GM12801 (cell line): ENCODE measurements around the gene ABI3BP.

Source experiments
- TF ChIP-seq, protein P1 (sequence below): IDR thresholded peaks from one replicate; pipeline ENCODE4 v1.5.1; 2011; ENCODE audit warnings: control low read depth; ENCODE audit not compliant: insufficient read length; ENCODE audit errors: extremely low read depth

ABI3BP gene

DNA sequence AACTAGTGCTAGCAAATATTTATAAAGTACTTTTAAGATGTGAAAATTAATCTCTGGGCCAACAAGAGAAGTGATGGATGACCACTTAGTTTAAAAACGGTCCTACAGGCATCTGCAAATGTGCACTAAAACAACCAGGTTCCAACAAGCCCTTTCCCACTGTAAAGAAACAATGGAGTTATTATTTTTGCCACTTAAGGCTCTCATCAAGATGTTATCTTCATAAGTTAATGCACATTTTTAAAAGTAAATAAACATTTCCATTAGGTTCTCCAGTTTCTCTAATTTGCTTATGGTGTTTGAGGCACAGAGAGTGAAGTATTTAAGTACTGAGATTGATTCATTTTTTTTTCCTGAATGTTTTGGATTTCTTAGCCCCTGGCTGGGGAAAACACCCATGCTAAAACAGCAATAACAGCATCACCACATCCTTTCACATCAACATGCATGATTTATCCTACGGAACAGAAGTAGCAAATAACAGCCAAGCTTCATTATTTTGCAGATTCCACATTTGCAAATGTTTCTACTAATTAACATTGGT, 20.8 kb downstream of the ABI3BP start:
- TF ChIP-seq, protein P1, sequence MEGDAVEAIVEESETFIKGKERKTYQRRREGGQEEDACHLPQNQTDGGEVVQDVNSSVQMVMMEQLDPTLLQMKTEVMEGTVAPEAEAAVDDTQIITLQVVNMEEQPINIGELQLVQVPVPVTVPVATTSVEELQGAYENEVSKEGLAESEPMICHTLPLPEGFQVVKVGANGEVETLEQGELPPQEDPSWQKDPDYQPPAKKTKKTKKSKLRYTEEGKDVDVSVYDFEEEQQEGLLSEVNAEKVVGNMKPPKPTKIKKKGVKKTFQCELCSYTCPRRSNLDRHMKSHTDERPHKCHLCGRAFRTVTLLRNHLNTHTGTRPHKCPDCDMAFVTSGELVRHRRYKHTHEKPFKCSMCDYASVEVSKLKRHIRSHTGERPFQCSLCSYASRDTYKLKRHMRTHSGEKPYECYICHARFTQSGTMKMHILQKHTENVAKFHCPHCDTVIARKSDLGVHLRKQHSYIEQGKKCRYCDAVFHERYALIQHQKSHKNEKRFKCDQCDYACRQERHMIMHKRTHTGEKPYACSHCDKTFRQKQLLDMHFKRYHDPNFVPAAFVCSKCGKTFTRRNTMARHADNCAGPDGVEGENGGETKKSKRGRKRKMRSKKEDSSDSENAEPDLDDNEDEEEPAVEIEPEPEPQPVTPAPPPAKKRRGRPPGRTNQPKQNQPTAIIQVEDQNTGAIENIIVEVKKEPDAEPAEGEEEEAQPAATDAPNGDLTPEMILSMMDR, result no peak

DNA sequence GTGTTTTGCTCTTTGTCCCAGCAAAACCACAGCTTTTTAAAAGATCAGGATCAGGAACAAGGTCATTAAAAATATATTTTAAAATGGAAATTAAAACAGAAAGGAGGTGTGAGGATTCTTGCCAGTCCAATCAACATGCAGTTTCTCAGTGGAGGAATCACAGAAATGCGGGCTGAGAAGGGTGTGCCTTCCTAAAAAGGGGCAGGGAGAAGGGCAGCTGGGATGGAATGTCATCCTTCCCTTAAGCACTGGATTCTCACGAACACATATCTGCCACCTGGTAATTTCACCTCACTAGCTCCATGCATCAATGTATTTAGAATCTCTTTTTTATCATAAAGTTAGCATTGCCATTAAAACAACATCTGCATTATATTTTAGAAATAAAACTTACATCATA, 21.4 kb downstream of the ABI3BP start:
- TF ChIP-seq, protein P1, result no peak

- TF ChIP-seq, protein P1, result no peak
Observed at GRCh38 chr3:100970477-100970990, 22.7 kb downstream of the ABI3BP start.

DNA sequence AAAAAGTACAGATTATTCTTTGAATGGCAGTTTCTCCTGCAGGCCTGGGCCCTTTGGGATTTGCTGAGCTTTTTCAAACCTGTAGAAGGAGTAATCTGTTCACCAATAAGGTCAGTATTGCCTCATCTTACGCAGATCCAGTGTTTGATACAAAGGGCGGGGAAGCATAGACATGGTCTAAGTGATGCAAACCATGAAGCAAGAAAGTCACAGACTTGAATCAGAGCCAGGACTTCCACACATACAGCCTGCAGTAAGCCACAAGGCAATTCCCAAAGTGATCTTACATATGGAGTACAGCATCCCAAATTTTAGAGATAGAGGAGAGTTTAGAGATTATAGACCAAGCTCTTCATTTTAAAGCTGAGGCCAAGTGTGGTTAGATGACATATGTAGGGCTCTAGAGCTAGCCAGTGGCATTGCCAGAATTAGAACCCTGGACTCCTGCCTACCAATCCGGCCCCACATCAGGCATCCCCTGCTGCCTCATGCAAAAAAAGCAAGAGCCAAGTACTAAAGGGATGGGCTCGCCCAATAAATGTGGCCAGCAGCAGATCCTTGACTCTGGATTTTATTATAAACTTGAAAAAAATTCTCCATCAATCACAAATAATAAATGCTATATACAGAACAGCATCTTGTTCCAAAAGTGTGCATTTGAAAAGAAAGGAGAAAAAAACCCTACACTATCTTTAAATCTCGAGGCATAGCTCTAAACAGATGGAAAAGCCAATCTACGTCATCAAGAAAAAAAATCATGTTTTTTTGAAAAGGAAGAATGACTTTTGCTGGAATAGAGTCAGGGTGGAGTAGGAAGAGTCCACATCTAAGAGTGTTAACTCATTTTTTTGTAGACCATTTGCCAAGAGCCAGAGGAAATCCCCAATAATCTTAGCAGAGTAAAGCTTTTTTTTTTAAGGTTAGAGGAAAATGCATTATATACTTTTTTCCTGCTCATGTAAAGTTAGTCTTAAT, 24.0 kb downstream of the ABI3BP start:
- TF ChIP-seq, protein P1, result no peak

- TF ChIP-seq, protein P1, result no peak
Observed at GRCh38 chr3:100966807-100967206, 26.4 kb downstream of the ABI3BP start.

DNA sequence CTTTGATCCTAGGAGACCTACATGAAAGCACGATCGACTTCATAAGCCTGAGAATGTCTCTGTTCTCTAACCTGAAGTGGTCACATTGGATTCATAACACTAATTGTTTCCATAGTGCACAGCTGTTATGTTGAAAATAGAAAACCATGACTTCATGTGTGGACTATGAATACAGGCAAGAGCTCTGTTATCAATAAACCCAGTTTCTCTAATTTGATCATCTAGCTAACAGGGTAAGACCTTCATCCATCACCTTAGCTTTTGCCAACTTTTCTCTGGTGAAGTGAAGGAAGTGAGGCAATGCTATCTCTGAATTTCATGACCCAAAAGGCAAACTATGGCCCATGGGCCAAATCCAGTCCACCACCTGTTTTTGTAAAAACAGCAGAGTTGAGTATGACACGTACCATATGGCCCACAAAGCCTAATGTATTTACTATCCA, 27.2 kb downstream of the ABI3BP start:
- TF ChIP-seq, protein P1, result no peak

GRCh38 chr3:100963041-100963440, 30.2 kb downstream of the ABI3BP start:
- TF ChIP-seq, protein P1, result no peak
